ENCODE data around the gene ALDOA.

The ALDOA gene

GRCh38 chr16:30018731-30019158, 46.8 kb upstream of the ALDOA start:
- no peak overlapping the region for H3K4me2 ChIP-seq
- no peaks in the 10 kb centered on the region for H4K20me1 ChIP-seq (ENCODE audit: insufficient read depth)
- H3K4me3 ChIP-seq (IDR thresholded peaks at IDR 0.05; ENCODE audit: insufficient read depth, low read depth, low read length): no peak overlapping the region
- H3K27ac ChIP-seq: no peak overlapping the region
- H3K36me3 ChIP-seq (ENCODE audit: insufficient read depth): no peaks in the 10 kb centered on the region
- H3K9ac ChIP-seq: no peak overlapping the region
- H2AFZ ChIP-seq (ENCODE audit: low read depth): no peak overlapping the region
- H3K4me1 ChIP-seq (ENCODE audit: low read depth, poor library complexity, severe bottlenecking): no peaks in the 10 kb centered on the region
- no peaks in the 10 kb centered on the region for H3K79me2 ChIP-seq (ENCODE audit: insufficient read depth, low read depth)
- peaks cover 47% of the 10 kb centered on the region for H3K27me3 ChIP-seq (ENCODE audit: insufficient read depth, low read depth)
- TF ChIP-seq CTCF (conservative IDR thresholded peaks at IDR 0.05; ENCODE audit: low read depth, low read length): no peak

- no peak within 1 kb of the TSS for H3K27ac ChIP-seq
- peaks cover 79% of the 10 kb centered on the region for H3K27me3 ChIP-seq (ENCODE audit: insufficient read depth, low read depth)
- H4K20me1 ChIP-seq (ENCODE audit: insufficient read depth): no peaks in the 10 kb centered on the region
- no peaks in the 10 kb centered on the region for H3K79me2 ChIP-seq (ENCODE audit: insufficient read depth, low read depth)
- no peak within 1 kb of the TSS for H3K4me2 ChIP-seq
- H3K9ac ChIP-seq: no peak within 1 kb of the TSS
- TF ChIP-seq CTCF (conservative IDR thresholded peaks at IDR 0.05; ENCODE audit: low read depth, low read length): no peak
- no peaks in the 10 kb centered on the region for H3K4me1 ChIP-seq (ENCODE audit: low read depth, poor library complexity, severe bottlenecking)
- no peak within 1 kb of the TSS for H2AFZ ChIP-seq (ENCODE audit: low read depth)
- no peak within 1 kb of the TSS for H3K4me3 ChIP-seq (IDR thresholded peaks at IDR 0.05; ENCODE audit: insufficient read depth, low read depth, low read length)
- no peaks in the 10 kb centered on the region for H3K36me3 ChIP-seq (ENCODE audit: insufficient read depth)
Measured at GRCh38 chr16:30022887-30023286, 42.7 kb upstream of the ALDOA start, which contains the start of gene C16orf92. Gene C16orf92, plus strand, starts transcription at chr16:30023198. Its CDS starts 143 bp downstream, at chr16:30023341.

- H3K4me3 ChIP-seq (IDR thresholded peaks at IDR 0.05; ENCODE audit: insufficient read depth, low read depth, low read length): no peak overlapping the region
Measured at GRCh38 chr16:30023586-30023985, 42.0 kb upstream of the ALDOA start.

GRCh38 chr16:30024451-30024850, 41.1 kb upstream of the ALDOA start:
- H3K9ac ChIP-seq: no peak overlapping the region
- H3K36me3 ChIP-seq (ENCODE audit: insufficient read depth): no peaks in the 10 kb centered on the region
- no peaks in the 10 kb centered on the region for H3K4me1 ChIP-seq (ENCODE audit: low read depth, poor library complexity, severe bottlenecking)
- peaks cover 82% of the 10 kb centered on the region for H3K27me3 ChIP-seq (ENCODE audit: insufficient read depth, low read depth)
- H4K20me1 ChIP-seq (ENCODE audit: insufficient read depth): no peaks in the 10 kb centered on the region
- H3K79me2 ChIP-seq (ENCODE audit: insufficient read depth, low read depth): no peaks in the 10 kb centered on the region
- no peak overlapping the region for H3K27ac ChIP-seq
- H3K4me3 ChIP-seq (IDR thresholded peaks at IDR 0.05; ENCODE audit: insufficient read depth, low read depth, low read length): no peak overlapping the region
- no peak for TF ChIP-seq CTCF (conservative IDR thresholded peaks at IDR 0.05; ENCODE audit: low read depth, low read length)
- H3K4me2 ChIP-seq: no peak overlapping the region
- no peak overlapping the region for H2AFZ ChIP-seq (ENCODE audit: low read depth)

More at GRCh38 chr16:30023586-30023985, 42.0 kb upstream of the ALDOA start:
- Histone ChIP-seq H3K4me2 (no peak overlapping the region), H4K20me1 (ENCODE audit: insufficient read depth) (no peaks in the 10 kb centered on the region), H3K27me3 (ENCODE audit: insufficient read depth, low read depth) (peaks cover 80% of the 10 kb centered on the region), H3K36me3 (ENCODE audit: insufficient read depth) (no peaks in the 10 kb centered on the region), H3K27ac (no peak overlapping the region), H2AFZ (ENCODE audit: low read depth) (no peak overlapping the region), H3K4me1 (ENCODE audit: low read depth, poor library complexity, severe bottlenecking) (no peaks in the 10 kb centered on the region), H3K79me2 (ENCODE audit: insufficient read depth, low read depth) (no peaks in the 10 kb centered on the region), H3K9ac (no peak overlapping the region)
- no peak for TF ChIP-seq CTCF (conservative IDR thresholded peaks at IDR 0.05; ENCODE audit: low read depth, low read length)
